NOMO-1 (cell line): ENCODE data around the gene AOC3.

Source experiments
- DNase-seq, 2 experiments: peaks; one replicate each; lab custom pipeline; 2025; ENCODE audit not compliant: unreplicated experiment in 2 of 2; lab: John Stamatoyannopoulos, UW

AOC3 gene, protein sequence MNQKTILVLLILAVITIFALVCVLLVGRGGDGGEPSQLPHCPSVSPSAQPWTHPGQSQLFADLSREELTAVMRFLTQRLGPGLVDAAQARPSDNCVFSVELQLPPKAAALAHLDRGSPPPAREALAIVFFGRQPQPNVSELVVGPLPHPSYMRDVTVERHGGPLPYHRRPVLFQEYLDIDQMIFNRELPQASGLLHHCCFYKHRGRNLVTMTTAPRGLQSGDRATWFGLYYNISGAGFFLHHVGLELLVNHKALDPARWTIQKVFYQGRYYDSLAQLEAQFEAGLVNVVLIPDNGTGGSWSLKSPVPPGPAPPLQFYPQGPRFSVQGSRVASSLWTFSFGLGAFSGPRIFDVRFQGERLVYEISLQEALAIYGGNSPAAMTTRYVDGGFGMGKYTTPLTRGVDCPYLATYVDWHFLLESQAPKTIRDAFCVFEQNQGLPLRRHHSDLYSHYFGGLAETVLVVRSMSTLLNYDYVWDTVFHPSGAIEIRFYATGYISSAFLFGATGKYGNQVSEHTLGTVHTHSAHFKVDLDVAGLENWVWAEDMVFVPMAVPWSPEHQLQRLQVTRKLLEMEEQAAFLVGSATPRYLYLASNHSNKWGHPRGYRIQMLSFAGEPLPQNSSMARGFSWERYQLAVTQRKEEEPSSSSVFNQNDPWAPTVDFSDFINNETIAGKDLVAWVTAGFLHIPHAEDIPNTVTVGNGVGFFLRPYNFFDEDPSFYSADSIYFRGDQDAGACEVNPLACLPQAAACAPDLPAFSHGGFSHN

GRCh38 chr17:42850954-42851353, at the start of gene AOC3:
AOC3 (plus strand) TSS chr17:42851199; CDS start chr17:42851344, 145 bp downstream.
- no peak for DNase-seq

- no peak for DNase-seq
Observed at GRCh38 chr17:42803074-42803883, 47.7 kb upstream of the AOC3 start.

GRCh38 chr17:42804918-42805367, 46.1 kb upstream of the AOC3 start:
- DNase-seq, result no peak

GRCh38 chr17:42806249-42806648, 44.8 kb upstream of the AOC3 start:
- no peak for DNase-seq

DNA sequence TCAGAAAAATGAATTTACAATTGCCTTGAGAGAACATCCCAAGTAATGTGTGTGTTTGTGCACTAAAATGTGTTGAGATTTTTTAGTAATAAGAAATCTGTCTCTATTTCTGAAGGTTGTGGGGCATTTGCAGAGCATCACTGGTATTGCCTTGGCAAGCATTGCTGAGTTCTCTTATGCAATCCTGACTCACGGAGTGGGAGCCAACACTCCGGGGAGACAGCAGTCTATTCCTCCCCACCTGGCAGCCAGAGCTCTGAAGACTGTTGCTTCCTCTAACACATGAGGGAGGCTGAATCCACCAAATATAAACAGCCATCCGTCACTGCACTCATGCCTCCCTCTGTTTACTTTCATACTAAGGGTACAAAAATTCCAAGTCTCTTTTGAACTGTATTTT, 41.7 kb upstream of the AOC3 start:
- no peak for DNase-seq

DNA sequence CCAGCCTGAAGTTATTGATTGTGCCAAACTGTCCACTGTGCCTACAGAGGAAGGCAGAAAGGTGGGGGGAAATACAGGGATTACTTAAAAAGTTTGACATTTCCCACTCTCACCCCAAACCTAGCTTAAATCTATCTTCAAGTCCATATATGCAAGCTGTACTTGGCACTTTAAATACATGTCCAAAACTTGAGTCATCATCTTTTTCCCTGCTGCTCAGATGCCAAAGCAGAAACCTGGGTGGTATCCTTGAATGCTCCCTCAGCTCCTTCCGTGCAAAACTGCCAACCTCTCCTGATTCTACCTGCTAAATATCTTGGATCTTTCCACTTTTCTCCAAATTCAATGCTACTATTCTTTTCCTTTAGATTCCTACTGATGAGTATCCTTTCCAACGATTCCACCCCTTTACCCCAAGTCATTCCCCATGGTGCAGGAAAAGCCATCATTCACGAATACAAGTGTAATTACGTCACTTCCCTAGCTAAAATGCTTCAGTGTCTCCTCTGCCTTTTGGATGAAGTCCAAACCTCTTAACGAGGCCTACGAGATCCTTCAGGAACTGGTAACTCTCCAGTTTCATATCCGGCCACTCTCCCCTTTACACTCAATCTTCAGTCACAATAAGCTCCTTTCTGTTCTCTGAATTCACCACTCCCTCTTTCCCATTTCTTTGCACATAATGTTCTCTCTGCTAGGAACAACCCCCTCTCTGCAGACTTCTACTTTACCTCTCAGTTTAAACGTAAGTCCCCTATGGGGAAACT, 36.2 kb upstream of the AOC3 start:
- DNase-seq, result no peak

DNA sequence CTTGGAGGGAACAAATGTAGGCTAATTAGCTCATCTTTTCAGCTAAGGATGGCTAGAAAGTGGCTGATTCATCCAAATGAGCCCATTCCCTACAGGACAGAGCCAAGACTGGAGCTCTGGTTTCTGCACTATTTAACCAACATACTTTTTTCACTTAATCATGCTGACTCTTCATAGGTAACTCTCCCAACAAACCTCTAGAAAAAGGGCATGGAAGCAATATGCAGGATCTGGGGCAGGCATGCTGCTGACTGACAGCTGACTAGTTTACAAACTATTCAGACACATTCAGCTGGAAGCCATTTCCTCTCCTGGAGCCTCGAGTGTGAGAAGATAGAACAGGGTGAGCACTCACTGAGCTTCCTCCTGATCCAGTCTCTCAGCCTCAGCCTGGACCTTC, 33.1 kb upstream of the AOC3 start:
- DNase-seq, result no peak

- DNase-seq, result no peak
Observed at GRCh38 chr17:42818379-42818778, 32.6 kb upstream of the AOC3 start.

DNA sequence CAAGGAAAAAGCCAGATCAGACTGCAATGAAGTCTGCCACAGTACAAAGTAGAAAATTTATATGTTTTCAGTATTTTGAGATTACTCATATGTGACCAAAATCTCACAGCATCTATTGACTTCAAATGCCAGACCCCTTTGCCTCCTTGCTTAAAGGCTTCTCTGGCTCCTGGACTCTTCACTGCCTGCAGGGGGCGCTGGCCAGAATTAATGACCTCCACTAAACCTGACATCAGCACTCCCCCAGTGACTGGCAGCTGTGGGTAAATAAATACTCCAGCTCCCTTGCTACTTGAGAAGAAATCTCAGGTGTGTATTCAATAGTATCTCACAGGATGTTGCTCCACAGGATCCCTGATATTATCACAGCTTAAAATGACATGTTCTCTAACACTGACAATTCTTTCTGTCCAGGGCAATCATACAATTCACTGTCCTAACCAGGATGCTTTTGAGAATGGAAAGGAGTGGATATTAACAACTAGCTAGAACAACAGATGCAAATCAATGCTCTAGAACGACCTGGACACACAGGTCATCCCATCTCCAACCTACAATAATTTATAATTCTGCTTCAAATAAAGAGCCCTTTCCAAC, 31.0 kb upstream of the AOC3 start:
- DNase-seq, result peak; percentile 13 to 68

GRCh38 chr17:42821176-42821575, 29.8 kb upstream of the AOC3 start:
- DNase-seq, result no peak

- no peak for DNase-seq
Observed at GRCh38 chr17:42827472-42827871, 23.5 kb upstream of the AOC3 start.

DNA sequence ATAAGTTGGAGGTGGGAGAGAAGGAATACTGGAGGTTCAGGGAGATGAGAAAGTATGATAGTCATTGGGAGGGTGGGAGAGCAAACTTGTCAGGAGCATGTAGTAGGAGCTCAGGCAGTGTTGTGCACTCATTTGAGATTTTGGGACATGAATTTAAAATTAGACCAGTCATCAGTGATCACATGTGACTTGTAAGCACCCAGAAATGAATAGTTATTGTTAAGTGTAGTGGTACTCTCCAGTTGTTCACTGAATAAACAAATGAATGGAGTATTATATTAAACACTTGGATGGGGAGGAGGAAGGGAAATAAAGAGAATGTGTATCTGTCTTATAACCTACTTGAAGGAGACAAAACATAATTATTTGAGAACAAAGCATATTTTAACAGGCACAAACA, 20.0 kb upstream of the AOC3 start:
- no peak for DNase-seq

DNA sequence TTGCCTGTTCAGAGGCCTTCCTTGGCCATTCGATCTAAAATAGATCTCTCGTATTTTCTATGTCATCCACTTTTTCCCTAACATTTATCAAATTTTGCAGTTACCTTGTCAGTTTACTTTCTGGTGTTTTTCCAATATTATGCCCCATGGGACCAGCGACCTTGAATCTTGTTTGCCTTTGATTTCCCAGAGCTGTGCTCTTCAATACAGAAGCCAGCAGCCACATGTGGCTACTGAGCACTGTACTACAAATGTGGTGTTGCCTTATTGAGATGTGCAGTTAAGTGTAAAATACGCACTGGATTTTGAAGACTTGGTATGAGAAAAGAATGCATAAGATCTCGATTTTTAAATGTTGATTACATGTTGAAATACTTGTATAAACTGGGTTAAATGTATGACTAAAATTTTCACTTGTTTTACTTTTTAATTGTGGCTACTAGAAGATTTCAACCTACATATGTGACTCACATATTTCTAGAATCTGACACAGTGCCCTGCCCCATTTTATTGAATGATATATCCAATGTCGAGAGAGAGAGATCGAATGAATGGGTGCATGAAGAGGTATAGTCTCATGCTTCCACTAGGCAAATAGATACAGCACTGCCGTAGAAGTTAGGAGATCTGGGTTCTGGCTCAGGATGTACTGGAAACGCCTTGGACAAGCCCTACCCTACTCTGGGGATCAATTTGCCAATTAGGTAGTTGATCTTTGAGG, 18.6 kb upstream of the AOC3 start:
- no peak for DNase-seq

DNA sequence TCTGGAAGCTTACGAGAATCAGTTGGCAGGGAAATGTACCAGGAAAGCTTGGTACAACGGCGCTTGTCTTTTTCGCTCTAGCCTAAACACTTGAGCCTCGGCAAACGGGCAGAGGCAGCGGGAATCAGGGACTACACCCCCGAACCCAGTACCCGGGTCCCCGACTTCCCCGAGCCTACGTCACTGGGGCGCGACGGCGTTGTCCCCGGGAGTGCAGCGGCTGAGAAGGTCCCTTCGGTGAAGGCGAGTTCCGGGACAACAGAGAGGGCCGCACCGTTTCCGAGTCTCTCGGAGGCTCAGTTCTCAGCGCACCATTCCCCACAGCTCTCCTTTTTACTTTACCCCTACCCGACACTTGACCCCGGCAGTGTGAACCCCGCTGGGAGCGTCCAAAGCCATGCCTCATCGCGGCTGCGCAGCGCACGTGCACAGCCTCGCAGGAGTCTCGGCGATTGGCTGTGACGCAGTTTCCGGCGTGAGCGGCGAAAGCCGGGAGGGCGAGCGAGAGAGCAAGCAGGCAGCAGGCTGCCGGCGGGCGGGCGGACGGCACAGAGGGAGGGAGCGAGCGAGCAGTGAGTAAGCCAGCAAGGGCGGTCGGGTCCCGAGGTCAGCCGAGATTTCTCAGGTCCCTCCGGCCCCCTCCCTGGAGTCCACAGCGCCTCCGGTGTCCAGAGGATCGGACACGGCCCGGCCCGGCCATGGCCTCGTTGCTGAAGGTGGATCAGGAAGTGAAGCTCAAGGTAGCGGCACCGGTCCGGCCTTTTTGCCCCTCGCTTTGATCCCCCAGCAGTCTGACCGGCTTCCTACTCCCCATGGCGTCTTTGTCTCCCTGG, 17.8 kb upstream of the AOC3 start, which contains the start of gene PSME3:
TSS of gene PSME3 (plus strand) at position 464 of the 833 bp plus-strand sequence. CDS start at position 699, 235 bp downstream.
- DNase-seq, result peak; percentile 86 to 87

DNA sequence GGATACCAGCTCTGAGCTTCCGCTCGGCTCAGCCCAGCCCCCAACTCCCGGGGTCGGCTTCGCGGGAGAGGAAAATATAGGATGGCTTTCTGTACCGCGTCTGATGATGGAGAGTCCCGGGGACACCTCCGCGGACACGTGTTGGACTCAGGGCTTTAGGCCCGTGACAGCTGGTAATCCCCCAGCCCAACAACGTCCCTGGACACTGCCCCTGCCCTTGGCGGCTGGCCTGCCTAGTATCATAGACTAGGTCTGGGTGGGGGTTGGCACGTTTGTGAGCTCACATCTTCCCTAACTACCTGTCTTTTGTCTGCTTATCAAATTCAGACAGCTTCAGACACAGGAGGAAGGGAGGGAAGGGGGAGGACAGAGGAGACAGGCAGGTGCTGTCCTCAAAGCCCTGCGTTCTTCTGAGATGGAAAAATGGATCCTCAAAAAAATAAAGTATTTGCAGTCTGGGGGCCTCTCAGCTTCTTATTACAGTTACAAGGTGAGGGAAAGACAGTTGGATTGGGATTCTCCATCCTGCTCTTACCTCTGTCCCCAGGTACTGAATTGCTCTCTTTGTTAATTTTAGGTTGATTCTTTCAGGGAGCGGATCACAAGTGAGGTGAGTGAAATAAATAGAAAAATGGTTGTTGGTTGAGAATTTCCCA, 17.1 kb upstream of the AOC3 start:
- DNase-seq, result no peak

DNA sequence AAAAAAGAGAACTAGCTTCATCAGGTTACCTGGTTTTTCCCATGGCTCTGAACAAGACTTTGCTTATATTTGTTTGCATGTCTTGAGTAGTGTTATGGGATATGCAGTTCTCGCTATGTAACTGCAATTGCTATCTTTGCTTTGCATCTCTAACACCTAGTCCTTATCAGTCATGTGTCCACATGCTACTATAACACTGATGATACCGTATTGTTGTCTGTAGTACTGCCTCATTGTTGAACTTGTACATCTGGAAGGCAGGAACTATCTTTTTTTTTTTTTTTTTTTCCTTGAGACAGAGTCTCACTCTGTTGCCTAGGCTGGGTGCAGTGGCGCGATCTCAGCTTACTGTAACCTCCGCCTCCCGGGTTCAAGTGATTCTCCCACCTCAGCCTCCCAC, 15.3 kb upstream of the AOC3 start:
- DNase-seq, result peak in 1 of 2 experiments; percentile 4

DNA sequence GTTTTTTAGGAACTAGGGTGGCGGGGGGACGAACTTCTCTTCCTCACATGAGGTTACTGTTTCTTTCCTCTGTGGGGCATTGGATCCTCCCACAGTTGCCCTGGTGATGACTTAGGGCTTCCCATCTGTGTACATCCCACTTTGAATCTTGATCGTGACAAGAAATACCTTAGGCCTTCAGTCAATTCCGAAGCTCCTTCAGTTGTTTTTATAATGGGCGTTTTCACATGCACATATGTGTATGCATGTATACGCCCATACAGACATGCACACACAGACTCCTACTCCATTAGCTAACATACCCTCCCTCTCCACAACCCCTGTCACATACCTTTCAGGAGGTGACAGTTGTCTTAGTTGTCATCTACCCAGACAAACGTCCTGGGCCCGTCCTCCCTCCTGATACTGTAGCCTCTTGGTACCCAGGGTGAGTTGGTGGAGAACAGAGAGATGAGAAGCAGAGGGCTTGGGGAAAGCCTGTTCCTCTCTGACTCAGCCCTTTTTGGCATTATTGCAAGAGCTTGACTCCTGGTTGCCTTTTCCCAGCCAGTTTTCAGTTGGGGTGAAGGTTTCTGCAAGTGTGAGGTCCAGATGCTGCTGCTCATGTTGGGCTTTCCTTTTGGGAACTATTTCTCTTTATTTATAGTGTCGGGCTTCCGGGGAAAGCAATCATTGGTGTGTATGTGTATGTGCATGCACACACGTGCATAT, 8.9 kb upstream of the AOC3 start:
- no peak for DNase-seq
